H9 (cell line): ENCODE measurements around the gene HTR3D. TPM values are rescaled to one million over a fixed set of nuclear protein-coding genes. Genes with fewer than 3 reads are reported as not detected.
A peak's percentile ranks its signal among the peaks of the same experiment; 100 is the strongest.

Experiments used
- DNase-seq: peaks from one replicate; pipeline ENCODE4 v3.0.0-alpha.2; 2017
- H2AFZ ChIP-seq: one replicate; pipeline ENCODE4 v1.6.1; 2013; ENCODE audit warnings: mild to moderate bottlenecking, low read length, control low read depth, moderate library complexity
- H2AK5ac ChIP-seq: 2 replicates; pipeline ENCODE4 v1.6.1; 2013; ENCODE audit warnings: low read length, control low read depth, mixed read lengths; ENCODE audit not compliant: insufficient read length
- H2BK120ac ChIP-seq: one replicate; pipeline ENCODE4 v1.6.1; 2013; ENCODE audit warnings: low read depth, mild to moderate bottlenecking, low read length, control low read depth, inconsistent platforms; ENCODE audit not compliant: poor library complexity, severe bottlenecking
- H2BK12ac ChIP-seq: 2 replicates; pipeline ENCODE4 v1.6.1; 2013; ENCODE audit warnings: low read length, control low read depth, mixed read lengths, low read depth; ENCODE audit not compliant: insufficient read length
- H2BK15ac ChIP-seq: 2 replicates; pipeline ENCODE4 v1.6.1; 2013; ENCODE audit warnings: low read depth, low read length, control low read depth
- H2BK20ac ChIP-seq: one replicate; pipeline ENCODE4 v1.6.1; 2013; ENCODE audit warnings: low read depth, mild to moderate bottlenecking, low read length, control low read depth, inconsistent platforms; ENCODE audit not compliant: poor library complexity, severe bottlenecking
- H2BK5ac ChIP-seq: 2 replicates; pipeline ENCODE4 v1.6.1; 2013; ENCODE audit warnings: low read length, control low read depth, mixed read lengths; ENCODE audit not compliant: insufficient read length
- H3K14ac ChIP-seq: 2 replicates; pipeline ENCODE4 v1.6.1; 2013; ENCODE audit warnings: low read length, control low read depth; ENCODE audit not compliant: insufficient read depth
- H3K18ac ChIP-seq: 2 replicates; pipeline ENCODE4 v1.6.1; 2013; ENCODE audit warnings: low read depth, mild to moderate bottlenecking, mixed read lengths, low read length, control low read depth; ENCODE audit not compliant: insufficient read length
- H3K23ac ChIP-seq: 2 replicates; pipeline ENCODE4 v1.6.1; 2013; ENCODE audit warnings: low read length, control low read depth, mixed read lengths, low read depth; ENCODE audit not compliant: insufficient read length
- H3K23me2 ChIP-seq: 2 replicates; pipeline ENCODE4 v1.6.1; 2013; ENCODE audit warnings: low read depth, mild to moderate bottlenecking, mixed read lengths, low read length, control low read depth; ENCODE audit not compliant: insufficient read length, poor library complexity, severe bottlenecking
- H3K27ac ChIP-seq: 2 replicates; pipeline ENCODE4 v1.5.1; 2013; ENCODE audit warnings: low read length, control low read depth, mixed read lengths, low read depth; ENCODE audit not compliant: insufficient read length
- H3K27me3 ChIP-seq: 2 replicates; pipeline ENCODE4 v1.6.1; 2013; ENCODE audit warnings: low read length, control low read depth, inconsistent platforms; ENCODE audit not compliant: insufficient read depth
- H3K4ac ChIP-seq: 2 replicates; pipeline ENCODE4 v1.6.1; 2013; ENCODE audit warnings: low read depth, mild to moderate bottlenecking, control low read depth, inconsistent platforms, low read length, moderate library complexity
- H3K4me1 ChIP-seq: 2 replicates; pipeline ENCODE4 v1.6.1; 2013; ENCODE audit warnings: low read length, control low read depth, inconsistent platforms; ENCODE audit not compliant: insufficient read depth
- H3K4me2 ChIP-seq: 2 replicates; pipeline ENCODE4 v1.6.1; 2013; ENCODE audit warnings: low read length, control low read depth, mixed read lengths; ENCODE audit not compliant: insufficient read length, insufficient read depth
- H3K56ac ChIP-seq: 2 replicates; pipeline ENCODE4 v1.6.1; 2013; ENCODE audit warnings: low read depth, mild to moderate bottlenecking, mixed read lengths, low read length, control low read depth; ENCODE audit not compliant: insufficient read length
- H3K79me1 ChIP-seq: 2 replicates; pipeline ENCODE4 v1.6.1; 2013; ENCODE audit warnings: low read depth, mild to moderate bottlenecking, moderate library complexity, low read length, control low read depth, inconsistent platforms; ENCODE audit not compliant: insufficient read depth, poor library complexity, severe bottlenecking
- H3K79me2 ChIP-seq: 2 replicates; pipeline ENCODE4 v1.6.1; 2013; ENCODE audit warnings: low read length, control low read depth, inconsistent platforms; ENCODE audit not compliant: insufficient read depth
- H3K9ac ChIP-seq: 2 replicates; pipeline ENCODE4 v1.6.1; 2013; ENCODE audit warnings: low read length, control low read depth, mixed read lengths; ENCODE audit not compliant: insufficient read length; ENCODE audit errors: extremely low read depth
- H3K9me3 ChIP-seq: one replicate; pipeline ENCODE4 v1.6.1; 2013; ENCODE audit warnings: low read depth, low read length, inconsistent platforms; ENCODE audit not compliant: control insufficient read depth
- H3T11ph ChIP-seq: one replicate; pipeline ENCODE4 v1.6.1; 2013; ENCODE audit warnings: mild to moderate bottlenecking, low read length, control low read depth, inconsistent platforms
- H4K20me1 ChIP-seq: one replicate; pipeline ENCODE4 v1.6.1; 2013; ENCODE audit not compliant: control insufficient read depth, insufficient read length, insufficient read depth
- H4K5ac ChIP-seq: 2 replicates; pipeline ENCODE4 v1.6.1; 2013; ENCODE audit warnings: low read depth, mild to moderate bottlenecking, mixed read lengths, low read length, control low read depth; ENCODE audit not compliant: insufficient read length
- H4K8ac ChIP-seq: replicated peaks from 2 replicates; pipeline ENCODE4 v1.6.1; 2013; ENCODE audit warnings: low read length, control low read depth, mixed read lengths, low read depth; ENCODE audit not compliant: insufficient read length
- H4K91ac ChIP-seq: 2 replicates; pipeline ENCODE4 v1.6.1; 2013; ENCODE audit warnings: low read depth, mild to moderate bottlenecking, moderate library complexity, mixed read lengths, low read length, control low read depth; ENCODE audit not compliant: insufficient read length
- H3K27ac Mint-ChIP-seq, 3 experiments: 2 replicates in 2 of 3; 3 replicates in 1 of 3; pipeline ENCODE4 v1.8.0; 2020 to 2021; ENCODE audit warnings: mixed read lengths in 3 of 3, mild to moderate bottlenecking in 1 of 3, moderate library complexity in 1 of 3
- H3K27me3 Mint-ChIP-seq: 2 replicates; pipeline ENCODE4 v1.8.0; 2021; ENCODE audit warnings: low read depth, mild to moderate bottlenecking, moderate library complexity, mixed read lengths
- H3K36me3 Mint-ChIP-seq, 3 experiments: 2 replicates in 2 of 3; 3 replicates in 1 of 3; pipeline ENCODE4 v1.8.0; 2020 to 2021; ENCODE audit warnings: low read depth in 3 of 3, mixed read lengths in 3 of 3; ENCODE audit not compliant: insufficient read depth in 1 of 3
- H3K4me1 Mint-ChIP-seq, 2 experiments: 2 replicates each; pipeline ENCODE4 v1.8.0; 2020; ENCODE audit warnings: mixed read lengths in 2 of 2
- H3K4me3 Mint-ChIP-seq, 2 experiments: 2 replicates in 1 of 2; 3 replicates in 1 of 2; pipeline ENCODE4 v1.8.0; 2020 to 2021; ENCODE audit warnings: mild to moderate bottlenecking in 2 of 2, mixed read lengths in 2 of 2, moderate library complexity in 1 of 2
- H3K9me3 Mint-ChIP-seq, 2 experiments: 2 replicates in 1 of 2; 3 replicates in 1 of 2; pipeline ENCODE4 v1.8.0; 2020; ENCODE audit warnings: mild to moderate bottlenecking in 2 of 2, mixed read lengths in 2 of 2, moderate library complexity in 1 of 2
- WGBS: extraction: QIAGEN DNeasy Blood & Tissue Kit; methylation state at CpG from one replicate; pipeline ENCODE4 v1.1.7; 2013; ENCODE audit warnings: missing lambda C conversion rate, low lambda C conversion rate, mixed read lengths; ENCODE audit not compliant: insufficient read length; ENCODE audit errors: extremely low coverage; 5-methylcytosine and 5-hydroxymethylcytosine counted together
- total RNA-seq: library from RNA; stranded (reverse); gene quantifications from 2 replicates; pipeline ENCODE4 v1.2.1, GENCODE V29; 2021
- TF ChIP-seq, protein P1 (sequence below): fragments of 200-600 bp; sonication (generic); conservative IDR thresholded peaks from 3 replicates; pipeline ENCODE4 v1.8.0; 2021; ENCODE audit warnings: antibody characterized with exemption, mild to moderate bottlenecking

Gene HTR3D
- total RNA-seq, 1 experiment from 2014 or later: not detected

DNA sequence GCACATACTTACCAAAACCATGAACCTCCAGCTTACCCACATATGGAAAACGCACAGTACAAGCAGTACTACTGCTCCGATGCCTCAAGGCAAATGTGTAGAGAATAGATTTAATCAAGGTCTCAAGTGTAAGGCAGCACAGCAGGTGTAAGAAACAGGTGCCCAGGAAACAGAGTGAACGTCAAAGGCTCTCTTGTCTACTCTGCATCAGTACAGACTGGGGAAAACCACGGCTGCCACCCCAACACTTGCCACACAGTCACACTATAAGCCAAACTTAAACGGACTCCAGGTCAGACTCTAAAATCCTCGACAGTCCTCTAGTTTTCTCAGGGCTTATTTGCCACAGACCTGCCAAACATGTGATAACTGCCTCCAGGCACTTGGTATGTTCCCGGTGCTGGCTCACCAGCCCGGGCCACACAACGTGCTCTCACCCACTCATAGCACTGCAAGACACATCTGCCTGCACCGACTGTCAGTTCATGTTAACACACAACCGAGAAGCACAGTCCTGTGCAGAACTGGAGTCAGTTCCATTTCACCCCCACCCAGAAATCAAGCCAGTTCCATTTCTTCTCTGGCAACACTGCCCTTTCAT is 44.4 kb upstream of the HTR3D start:
- H3K4me3 Mint-ChIP-seq: no peak overlapping the region
- H3K23ac ChIP-seq: no peak overlapping the region
- no peak overlapping the region for H3K27ac ChIP-seq
- H3K4ac ChIP-seq: no peak overlapping the region
- no peaks in the 10 kb centered on the region for H3K79me2 ChIP-seq
- H3K27me3 ChIP-seq: no peaks in the 10 kb centered on the region
- no peak overlapping the region for H2BK15ac ChIP-seq
- no peak overlapping the region for H2BK120ac ChIP-seq
- no peaks in the 10 kb centered on the region for H3K23me2 ChIP-seq
- no peaks in the 10 kb centered on the region for H4K20me1 ChIP-seq
- H4K8ac ChIP-seq: no peak overlapping the region
- no peak overlapping the region for H4K5ac ChIP-seq
- no peak overlapping the region for H3K56ac ChIP-seq
- no peak overlapping the region for H3K14ac ChIP-seq
- peaks cover 20 to 21% of the 10 kb centered on the region in 2 experiments for H3K4me1 Mint-ChIP-seq
- no peaks in the 10 kb centered on the region for H3K9me3 Mint-ChIP-seq
- H3K4me1 ChIP-seq: peaks cover 8% of the 10 kb centered on the region; the same call in 1 of the 2 replicates
- no peak overlapping the region for H2AK5ac ChIP-seq
- no peak overlapping the region for H2BK20ac ChIP-seq
- DNase-seq: no peak
- no peaks in the 10 kb centered on the region for H3K27me3 Mint-ChIP-seq
- no peak overlapping the region for H2AFZ ChIP-seq
- peak overlapping the region; percentile 31 to 79 (median 59); a peak in 4 of 7 replicates for H3K27ac Mint-ChIP-seq
- H2BK5ac ChIP-seq: no peak overlapping the region
- H4K91ac ChIP-seq: no peak overlapping the region
- H3K36me3 Mint-ChIP-seq: peaks cover 16 to 45% (median 42%) of the 10 kb centered on the region in 3 experiments; a peak in 6 of 7 replicates
- H3K9ac ChIP-seq: no peak overlapping the region
- H3T11ph ChIP-seq: no peak overlapping the region
- H3K79me1 ChIP-seq: no peaks in the 10 kb centered on the region
- TF ChIP-seq, protein P1, sequence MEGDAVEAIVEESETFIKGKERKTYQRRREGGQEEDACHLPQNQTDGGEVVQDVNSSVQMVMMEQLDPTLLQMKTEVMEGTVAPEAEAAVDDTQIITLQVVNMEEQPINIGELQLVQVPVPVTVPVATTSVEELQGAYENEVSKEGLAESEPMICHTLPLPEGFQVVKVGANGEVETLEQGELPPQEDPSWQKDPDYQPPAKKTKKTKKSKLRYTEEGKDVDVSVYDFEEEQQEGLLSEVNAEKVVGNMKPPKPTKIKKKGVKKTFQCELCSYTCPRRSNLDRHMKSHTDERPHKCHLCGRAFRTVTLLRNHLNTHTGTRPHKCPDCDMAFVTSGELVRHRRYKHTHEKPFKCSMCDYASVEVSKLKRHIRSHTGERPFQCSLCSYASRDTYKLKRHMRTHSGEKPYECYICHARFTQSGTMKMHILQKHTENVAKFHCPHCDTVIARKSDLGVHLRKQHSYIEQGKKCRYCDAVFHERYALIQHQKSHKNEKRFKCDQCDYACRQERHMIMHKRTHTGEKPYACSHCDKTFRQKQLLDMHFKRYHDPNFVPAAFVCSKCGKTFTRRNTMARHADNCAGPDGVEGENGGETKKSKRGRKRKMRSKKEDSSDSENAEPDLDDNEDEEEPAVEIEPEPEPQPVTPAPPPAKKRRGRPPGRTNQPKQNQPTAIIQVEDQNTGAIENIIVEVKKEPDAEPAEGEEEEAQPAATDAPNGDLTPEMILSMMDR: no peak
- no peak overlapping the region for H3K18ac ChIP-seq
- H2BK12ac ChIP-seq: no peak overlapping the region
- H3K9me3 ChIP-seq: no peaks in the 10 kb centered on the region
- no peak overlapping the region for H3K4me2 ChIP-seq
- no CpG with 5 or more reads among the region's 11 CpGs for WGBS
